ENCODE results near the gene CCDC112. TPM values are rescaled to one million over a fixed set of nuclear protein-coding genes. Genes with fewer than 3 reads are reported as not detected.

Gene CCDC112
- polyA plus RNA-seq, 2 of the 4 experiments (the other 2 are of a cell fraction), result 5.8 to 8.6 TPM

DNA sequence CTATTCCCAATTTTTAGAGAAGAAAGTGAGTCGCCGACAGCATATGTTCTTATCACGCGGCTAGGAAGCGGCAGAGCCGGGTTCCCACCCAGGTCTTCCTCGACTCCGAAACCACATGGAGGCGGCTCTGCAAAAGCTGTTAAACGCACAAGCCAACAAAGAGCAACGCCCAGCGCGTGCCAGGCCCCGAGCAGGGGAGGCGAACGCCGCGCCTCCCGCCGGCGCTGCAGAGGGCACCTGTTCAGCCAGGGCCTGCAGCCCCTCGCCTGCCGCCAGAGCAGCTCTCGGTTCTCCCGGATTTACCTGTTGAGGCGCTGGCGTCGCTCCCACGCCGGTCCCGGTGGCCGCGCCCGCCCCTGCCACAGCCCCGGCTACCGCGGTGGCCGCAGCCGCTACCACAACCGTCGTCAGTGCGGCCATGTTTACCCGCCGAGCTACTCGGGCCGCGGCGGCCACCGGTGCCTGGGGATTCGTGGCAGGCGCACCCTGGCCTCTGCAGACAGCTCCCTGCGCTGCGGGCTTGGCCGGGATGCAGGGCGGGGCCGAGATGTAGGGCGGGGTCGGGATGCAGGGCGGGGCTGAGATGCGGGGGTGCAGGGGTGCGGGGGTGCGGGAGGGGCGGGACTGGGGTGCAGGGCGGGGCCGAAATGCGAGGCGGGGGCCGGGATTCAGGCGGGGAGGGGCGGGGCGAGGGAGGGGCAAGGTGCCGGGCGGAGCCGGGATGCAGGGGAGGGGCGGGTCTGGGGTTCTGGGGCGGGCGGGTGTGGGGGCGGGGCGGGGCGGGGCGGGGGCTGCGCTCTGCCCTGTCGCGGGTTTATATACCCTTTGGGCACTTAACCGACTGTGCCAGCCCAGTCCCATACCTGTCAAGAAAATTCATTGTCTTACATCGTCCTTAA lies at the start of gene CCDC112 (continued):
- TF ChIP-seq FOXS1 (CRISPR knock-in tag; IDR thresholded peaks at IDR 0.05) (no peak), SMC3 (IDR thresholded peaks at IDR 0.05) (no peak), MYC (IDR thresholded peaks at IDR 0.05; ENCODE audit: borderline replicate concordance, low read length) (peak; percentile 53; the same call in 1 of the 2 replicates), HOXB13 (CRISPR knock-in tag; IDR thresholded peaks at IDR 0.05; ENCODE audit: low read depth) (0 out of 2 replicates have a peak, but pooled peaks have one; percentile 46), CBX2 (IDR thresholded peaks at IDR 0.05; ENCODE audit: borderline replicate concordance, low read depth) (no peak), ESRRA (IDR thresholded peaks at IDR 0.05; ENCODE audit: borderline replicate concordance, low read length) (no peak), NR3C1 (IDR thresholded peaks at IDR 0.05) (no peak), FOSB (CRISPR knock-in tag; IDR thresholded peaks at IDR 0.05) (no peak), POLR2AphosphoS2 (conservative IDR thresholded peaks at IDR 0.05; ENCODE audit: low read length) (no peak), HOXA7 (CRISPR knock-in tag; IDR thresholded peaks at IDR 0.05) (no peak), RARB (CRISPR knock-in tag; IDR thresholded peaks at IDR 0.05) (no peak), RCOR1 (IDR thresholded peaks at IDR 0.05; ENCODE audit: low read depth, low read length) (no peak), RAD21 (conservative IDR thresholded peaks at IDR 0.05 in 1 of 2, IDR thresholded peaks at IDR 0.05 in 1 of 2) (no peak), ZC3H11A (IDR thresholded peaks at IDR 0.05) (no peak), FOSL2 (IDR thresholded peaks at IDR 0.05) (no peak), FOSL2 (CRISPR knock-in tag; IDR thresholded peaks at IDR 0.05) (0 out of 2 replicates have a peak, but pooled peaks have one; percentile 5), ZFP36 (IDR thresholded peaks at IDR 0.05; ENCODE audit: borderline replicate concordance, partially characterized antibody) (no peak), MAZ (IDR thresholded peaks at IDR 0.05; ENCODE audit: borderline replicate concordance, low read depth, low read length) (no peak)
- TF ChIP-seq, protein P1, sequence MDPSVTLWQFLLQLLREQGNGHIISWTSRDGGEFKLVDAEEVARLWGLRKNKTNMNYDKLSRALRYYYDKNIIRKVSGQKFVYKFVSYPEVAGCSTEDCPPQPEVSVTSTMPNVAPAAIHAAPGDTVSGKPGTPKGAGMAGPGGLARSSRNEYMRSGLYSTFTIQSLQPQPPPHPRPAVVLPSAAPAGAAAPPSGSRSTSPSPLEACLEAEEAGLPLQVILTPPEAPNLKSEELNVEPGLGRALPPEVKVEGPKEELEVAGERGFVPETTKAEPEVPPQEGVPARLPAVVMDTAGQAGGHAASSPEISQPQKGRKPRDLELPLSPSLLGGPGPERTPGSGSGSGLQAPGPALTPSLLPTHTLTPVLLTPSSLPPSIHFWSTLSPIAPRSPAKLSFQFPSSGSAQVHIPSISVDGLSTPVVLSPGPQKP (IDR thresholded peaks at IDR 0.05; ENCODE audit: low read depth, low read length), result no peak
- TF ChIP-seq, protein P2, sequence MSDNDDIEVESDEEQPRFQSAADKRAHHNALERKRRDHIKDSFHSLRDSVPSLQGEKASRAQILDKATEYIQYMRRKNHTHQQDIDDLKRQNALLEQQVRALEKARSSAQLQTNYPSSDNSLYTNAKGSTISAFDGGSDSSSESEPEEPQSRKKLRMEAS (IDR thresholded peaks at IDR 0.05), result peak; percentile 88
- TF ChIP-seq, protein P3, sequence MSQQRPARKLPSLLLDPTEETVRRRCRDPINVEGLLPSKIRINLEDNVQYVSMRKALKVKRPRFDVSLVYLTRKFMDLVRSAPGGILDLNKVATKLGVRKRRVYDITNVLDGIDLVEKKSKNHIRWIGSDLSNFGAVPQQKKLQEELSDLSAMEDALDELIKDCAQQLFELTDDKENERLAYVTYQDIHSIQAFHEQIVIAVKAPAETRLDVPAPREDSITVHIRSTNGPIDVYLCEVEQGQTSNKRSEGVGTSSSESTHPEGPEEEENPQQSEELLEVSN (IDR thresholded peaks at IDR 0.05; ENCODE audit: borderline replicate concordance, low read depth), result peak; percentile 82

DNA sequence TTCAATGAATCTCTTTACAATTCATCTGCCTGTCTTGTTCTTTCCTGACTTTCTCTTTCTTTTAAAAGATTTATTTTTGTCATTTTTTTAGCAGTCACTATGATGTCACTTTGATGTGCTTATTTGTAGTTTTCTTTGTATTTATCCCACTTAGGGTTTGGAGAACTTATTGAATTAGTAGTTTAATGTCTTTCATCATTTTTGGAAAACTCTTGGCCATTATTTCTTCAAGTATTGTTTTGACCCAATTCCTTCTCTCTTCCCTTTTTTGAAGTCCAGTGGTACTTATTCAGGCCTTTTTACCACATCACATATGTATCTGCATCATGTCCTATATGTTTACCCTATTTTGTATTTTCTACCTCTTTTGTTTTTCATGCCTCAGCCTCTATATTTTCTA lies 48.9 kb upstream of the CCDC112 start:
- FAIRE-seq, result no peak
- Histone ChIP-seq H3K27ac (no peak overlapping the region), H3K9me3 (0 out of 3 replicates have a peak, but pooled peaks cover 7% of the 10 kb centered on the region), H3K4me1 (peaks cover 40% of the 10 kb centered on the region), H3K4me3 (no peak overlapping the region), H3K4me2 (no peak overlapping the region)
- ChIA-PET POLR2A (no interaction called here), CTCF (no interaction called here)
- TF ChIP-seq GATA3 (IDR thresholded peaks at IDR 0.05; ENCODE audit: borderline replicate concordance) (no peak), RAD21 (conservative IDR thresholded peaks at IDR 0.05 in 1 of 2, IDR thresholded peaks at IDR 0.05 in 1 of 2) (no peak), MAFK (IDR thresholded peaks at IDR 0.05; ENCODE audit: partially characterized antibody) (no peak), RFX5 (IDR thresholded peaks at IDR 0.05) (no peak), SMC3 (IDR thresholded peaks at IDR 0.05) (no peak), CHD2 (IDR thresholded peaks at IDR 0.05; ENCODE audit: low read length, partially characterized antibody) (no peak), EHMT2 (IDR thresholded peaks at IDR 0.05; ENCODE audit: low read depth) (no peak), SREBF2 (IDR thresholded peaks at IDR 0.05) (no peak), HOXA7 (CRISPR knock-in tag; IDR thresholded peaks at IDR 0.05) (no peak), ZFP36 (IDR thresholded peaks at IDR 0.05; ENCODE audit: borderline replicate concordance, partially characterized antibody) (no peak), ZNF302 (CRISPR knock-in tag; IDR thresholded peaks at IDR 0.05) (no peak), EHF (CRISPR knock-in tag; IDR thresholded peaks at IDR 0.05) (no peak), FOXS1 (CRISPR knock-in tag; IDR thresholded peaks at IDR 0.05) (no peak), MAZ (IDR thresholded peaks at IDR 0.05; ENCODE audit: borderline replicate concordance, low read depth, low read length) (no peak)
- no peak for DNase-seq (ENCODE audit: low read depth in 1 of 2, low spot score in 1 of 2)
- ATAC-seq, result no peak

Measured in A549 (cell line).